GM23338 (cell line): ENCODE results near the gene KCNMB2. TPM values are rescaled to one million over a fixed set of nuclear protein-coding genes. Genes with fewer than 3 reads are reported as not detected.
"Not testable (repeated sequence)": the region's sequence is repeated elsewhere in the genome, so short reads cannot be mapped to it uniquely, and the experiment has no call there.

Source experiments
- ATAC-seq: fragments of 200-7000 bp; cut with Tn5 transposase; 3 replicates; pipeline ENCODE4 v1.9.1; 2020
- DNase-seq: peaks from one replicate; pipeline ENCODE4 v3.0.0-alpha.2; 2015; ENCODE audit warnings: low spot score
- H2AFZ ChIP-seq: fragments of 200-600 bp; sonication (generic); 2 replicates; pipeline ENCODE4 v1.8.0; 2016; ENCODE audit warnings: antibody characterized with exemption, mild to moderate bottlenecking, moderate library complexity
- H3F3A ChIP-seq: fragments of 200-600 bp; sonication (generic); replicated peaks from 2 replicates; pipeline ENCODE4 v1.8.0; 2017; ENCODE audit warnings: antibody characterized with exemption, mixed run types, low read depth
- H3K27ac ChIP-seq: fragments of 200-600 bp; sonication (generic); 2 replicates; pipeline ENCODE4 v1.6.1; 2016; ENCODE audit warnings: low read depth
- H3K27me3 ChIP-seq: fragments of 200-600 bp; sonication (generic); 2 replicates; pipeline ENCODE4 v1.8.0; 2016; ENCODE audit warnings: mild to moderate bottlenecking, mixed run types, moderate library complexity; ENCODE audit not compliant: insufficient read depth
- H3K36me3 ChIP-seq: fragments of 200-600 bp; sonication (generic); 2 replicates; pipeline ENCODE4 v1.8.0; 2016; ENCODE audit warnings: mild to moderate bottlenecking; ENCODE audit not compliant: insufficient read depth
- H3K4me1 ChIP-seq: fragments of 200-600 bp; sonication (generic); 2 replicates; pipeline ENCODE4 v1.8.0; 2016; ENCODE audit warnings: mild to moderate bottlenecking, moderate library complexity; ENCODE audit not compliant: insufficient read depth
- H3K4me2 ChIP-seq: fragments of 200-600 bp; sonication (generic); 2 replicates; pipeline ENCODE4 v1.7.1; 2017; ENCODE audit warnings: mixed run types
- H3K4me3 ChIP-seq: fragments of 200-600 bp; sonication (generic); 2 replicates; pipeline ENCODE4 v1.6.1; 2016; ENCODE audit warnings: mixed run types
- H3K79me2 ChIP-seq: fragments of 200-600 bp; sonication (generic); replicated peaks from 2 replicates; pipeline ENCODE4 v1.8.0; 2017; ENCODE audit warnings: mild to moderate bottlenecking; ENCODE audit not compliant: insufficient read depth
- H3K9me2 ChIP-seq: fragments of 200-600 bp; sonication (generic); 2 replicates; pipeline ENCODE4 v1.8.0; 2017; ENCODE audit not compliant: insufficient read depth
- H4K20me1 ChIP-seq: fragments of 200-600 bp; sonication (generic); replicated peaks from 2 replicates; pipeline ENCODE4 v1.8.0; 2017; ENCODE audit warnings: mild to moderate bottlenecking; ENCODE audit not compliant: insufficient read depth
- H3K27ac Mint-ChIP-seq: 2 replicates; pipeline ENCODE4 v1.8.0; 2020; ENCODE audit warnings: inconsistent platforms, mild to moderate bottlenecking, moderate library complexity, mixed read lengths
- H3K27me3 Mint-ChIP-seq: 3 replicates; pipeline ENCODE4 v1.8.0; 2022; ENCODE audit warnings: low read depth, mild to moderate bottlenecking, moderate library complexity, mixed read lengths, inconsistent platforms; ENCODE audit not compliant: insufficient read depth, poor library complexity
- H3K36me3 Mint-ChIP-seq: 3 replicates; pipeline ENCODE4 v1.8.0; 2021; ENCODE audit warnings: low read depth, mild to moderate bottlenecking, inconsistent platforms, moderate library complexity, mixed read lengths
- H3K4me1 Mint-ChIP-seq: 3 replicates; pipeline ENCODE4 v1.8.0; 2020; ENCODE audit warnings: mild to moderate bottlenecking, inconsistent platforms, mixed read lengths
- H3K4me3 Mint-ChIP-seq: 3 replicates; pipeline ENCODE4 v1.8.0; 2021; ENCODE audit warnings: moderate library complexity, mild to moderate bottlenecking, inconsistent platforms, mixed read lengths
- H3K9me3 Mint-ChIP-seq: 3 replicates; pipeline ENCODE4 v1.8.0; 2020; ENCODE audit warnings: moderate library complexity, mild to moderate bottlenecking, inconsistent platforms, mixed read lengths
- CREB1 ChIP-seq: fragments of 250-450 bp; sonication (Bioruptor Pico); IDR thresholded peaks from 2 replicates; pipeline ENCODE4 v1.5.0; 2020; ENCODE audit warnings: low read depth, mild to moderate bottlenecking, moderate library complexity
- EZH2phosphoT487 ChIP-seq: fragments of 200-600 bp; sonication (generic); IDR thresholded peaks from one replicate; pipeline ENCODE4 v1.8.1; 2018; ENCODE audit warnings: antibody characterized with exemption; ENCODE audit not compliant: unreplicated experiment
- NANOG ChIP-seq: IDR thresholded peaks from 2 replicates; pipeline ENCODE4 v1.6.1; 2016; ENCODE audit warnings: antibody characterized with exemption, borderline replicate concordance
- POLR2AphosphoS5 ChIP-seq: IDR thresholded peaks from 2 replicates; pipeline ENCODE4 v1.6.1; 2016; ENCODE audit warnings: antibody characterized with exemption, low read depth
- ZNF114 ChIP-seq: fragments of 250-450 bp; sonication (Bioruptor Pico); IDR thresholded peaks from 2 replicates; pipeline ENCODE4 v1.5.0; 2020; ENCODE audit warnings: mild to moderate bottlenecking, moderate library complexity
- ZNF331 ChIP-seq: fragments of 250-450 bp; sonication (Bioruptor Pico); IDR thresholded peaks from 2 replicates; pipeline ENCODE4 v1.5.0; 2020; ENCODE audit warnings: low read depth, mild to moderate bottlenecking, moderate library complexity
- polyA plus RNA-seq: library from polyadenylated mRNA; unstranded; fragments of >200 nt; fragmentation: Nextera tagmentation; extraction: Ambion mirVana; gene quantifications from 2 replicates; pipeline ENCODE4 v1.2.1, GENCODE V29; 2016
- total RNA-seq: library from RNA; depleted of rRNA; stranded (reverse); fragments of >200 nt; shearing (Covaris generic); gene quantifications from 2 replicates; pipeline ENCODE4 v1.2.3, GENCODE V29; 2014
- TF ChIP-seq, protein P1 (sequence below): fragments of 250-450 bp; sonication (Bioruptor Pico); IDR thresholded peaks from 2 replicates; pipeline ENCODE4 v1.5.0; 2020; ENCODE audit warnings: mild to moderate bottlenecking, moderate library complexity
- TF ChIP-seq, protein P2 (sequence below): IDR thresholded peaks from 2 replicates; pipeline ENCODE4 v1.6.1; 2016; ENCODE audit warnings: antibody characterized with exemption
- TF ChIP-seq, protein P3 (sequence below), 2 experiments: fragments of 200-600 bp in 1 of 2; sonication (generic) in 1 of 2; conservative IDR thresholded peaks; 2 replicates each; pipeline versions ENCODE4 v1.5.1 to v1.6.1; 2016 to 2017; ENCODE audit warnings: antibody characterized with exemption in 2 of 2, low read depth in 2 of 2, mild to moderate bottlenecking in 2 of 2, moderate library complexity in 1 of 2

The KCNMB2 gene
- total and polyA plus RNA-seq, 2 experiments from 2014 or later = 0.53 TPM; not detected in 1

DNA sequence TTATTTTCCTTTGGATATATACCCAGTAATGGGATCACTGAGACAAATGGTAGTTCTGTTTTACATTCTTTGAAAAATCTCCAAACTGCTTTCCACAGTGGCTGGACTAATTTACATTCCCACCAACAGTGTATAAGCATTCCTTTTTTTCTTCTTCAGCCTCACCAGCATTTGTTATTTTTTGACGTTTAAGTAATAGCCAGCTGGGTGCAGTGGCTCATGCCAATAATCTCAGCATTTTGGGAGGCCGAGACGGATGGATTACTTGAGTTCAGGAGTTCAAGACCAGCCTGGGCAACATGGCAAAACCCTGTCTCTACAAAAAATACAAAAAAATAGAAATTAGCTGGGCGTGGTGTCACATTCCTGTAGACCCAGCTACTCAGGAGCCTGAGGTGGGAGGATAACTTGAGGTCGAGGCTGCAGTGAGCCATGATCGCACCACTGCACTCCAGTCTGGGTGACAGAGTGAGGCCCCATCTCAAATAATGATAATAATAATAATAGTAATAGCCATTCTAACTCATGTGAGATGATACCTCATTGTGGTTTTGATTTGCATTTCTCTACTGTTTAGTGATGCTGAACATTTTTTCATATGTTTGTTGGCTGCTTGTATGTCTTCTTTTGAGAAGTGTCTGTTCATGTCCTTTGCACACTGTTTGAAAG lies 21.0 kb upstream of the KCNMB2 start:
- H3K9me3 Mint-ChIP-seq, H3K36me3 Mint-ChIP-seq, H3K27me3 ChIP-seq, H2AFZ ChIP-seq, H3F3A ChIP-seq, DNase-seq, H3K36me3 ChIP-seq, H3K4me3 ChIP-seq, H3K4me1 Mint-ChIP-seq, H3K27me3 Mint-ChIP-seq, H3K27ac Mint-ChIP-seq, H3K9me2 ChIP-seq, ATAC-seq, H3K4me3 Mint-ChIP-seq, H3K27ac ChIP-seq, H3K4me1 ChIP-seq, H3K79me2 ChIP-seq, H4K20me1 ChIP-seq, H3K4me2 ChIP-seq: not testable (repeated sequence)

DNA sequence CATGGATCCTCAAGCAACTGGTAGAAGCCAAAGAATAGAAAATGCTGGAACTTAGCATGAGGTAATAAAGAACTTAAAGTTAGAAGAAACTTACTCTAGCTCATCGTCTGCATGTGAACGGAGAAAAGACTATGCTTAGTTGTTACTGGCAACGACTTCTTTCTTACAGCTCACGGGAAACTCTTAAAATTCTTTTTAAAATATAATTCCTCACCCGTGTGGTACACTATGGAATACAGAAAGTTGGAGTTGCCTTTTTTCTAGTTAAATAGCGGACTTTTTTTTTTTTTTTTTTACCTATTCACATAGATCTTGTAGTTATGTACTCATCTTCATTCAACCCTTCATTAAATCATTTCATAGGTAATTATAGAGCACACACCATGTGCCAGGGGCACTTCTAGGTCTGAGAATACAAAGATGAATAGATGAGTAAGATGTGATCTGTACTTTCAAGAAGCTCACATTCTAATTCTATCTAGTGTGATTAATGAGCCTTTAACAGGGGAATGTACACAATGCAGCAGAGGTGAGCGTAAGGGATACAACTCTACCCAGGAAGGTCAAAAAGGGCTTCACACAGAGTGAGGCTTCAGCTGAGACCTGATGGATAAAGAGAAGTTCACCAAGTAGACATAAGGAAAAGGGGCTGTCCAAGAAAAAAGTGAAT lies 18.4 kb upstream of the KCNMB2 start:
- no peak overlapping the region for H3K4me3 Mint-ChIP-seq
- H3K27ac Mint-ChIP-seq = peak overlapping the region; percentile 19; the same call in 1 of the 2 replicates
- H3K27me3 ChIP-seq = no peaks in the 10 kb centered on the region
- no peaks in the 10 kb centered on the region for H4K20me1 ChIP-seq
- no peaks in the 10 kb centered on the region for H3K9me3 Mint-ChIP-seq
- H3K4me3 ChIP-seq = no peak overlapping the region
- no peak overlapping the region for H3K4me2 ChIP-seq
- no peaks in the 10 kb centered on the region for H3F3A ChIP-seq
- H3K27ac ChIP-seq = no peak overlapping the region
- 0 out of 2 replicates have a peak, but pooled peaks cover 4% of the 10 kb centered on the region for H3K9me2 ChIP-seq
- DNase-seq = no peak
- no peak for ATAC-seq
- H2AFZ ChIP-seq = no peak overlapping the region
- H3K27me3 Mint-ChIP-seq = no peaks in the 10 kb centered on the region
- no peaks in the 10 kb centered on the region for H3K36me3 ChIP-seq
- H3K4me1 Mint-ChIP-seq = no peaks in the 10 kb centered on the region
- H3K36me3 Mint-ChIP-seq = no peaks in the 10 kb centered on the region
- no peaks in the 10 kb centered on the region for H3K79me2 ChIP-seq
- no peaks in the 10 kb centered on the region for H3K4me1 ChIP-seq
- TF ChIP-seq ZNF331 (CRISPR knock-in tag) (no peak), CREB1 (CRISPR knock-in tag) (no peak), NANOG (no peak), EZH2phosphoT487 (no peak), ZNF114 (CRISPR knock-in tag) (no peak), POLR2AphosphoS5 (no peak)
- TF ChIP-seq, protein P1, sequence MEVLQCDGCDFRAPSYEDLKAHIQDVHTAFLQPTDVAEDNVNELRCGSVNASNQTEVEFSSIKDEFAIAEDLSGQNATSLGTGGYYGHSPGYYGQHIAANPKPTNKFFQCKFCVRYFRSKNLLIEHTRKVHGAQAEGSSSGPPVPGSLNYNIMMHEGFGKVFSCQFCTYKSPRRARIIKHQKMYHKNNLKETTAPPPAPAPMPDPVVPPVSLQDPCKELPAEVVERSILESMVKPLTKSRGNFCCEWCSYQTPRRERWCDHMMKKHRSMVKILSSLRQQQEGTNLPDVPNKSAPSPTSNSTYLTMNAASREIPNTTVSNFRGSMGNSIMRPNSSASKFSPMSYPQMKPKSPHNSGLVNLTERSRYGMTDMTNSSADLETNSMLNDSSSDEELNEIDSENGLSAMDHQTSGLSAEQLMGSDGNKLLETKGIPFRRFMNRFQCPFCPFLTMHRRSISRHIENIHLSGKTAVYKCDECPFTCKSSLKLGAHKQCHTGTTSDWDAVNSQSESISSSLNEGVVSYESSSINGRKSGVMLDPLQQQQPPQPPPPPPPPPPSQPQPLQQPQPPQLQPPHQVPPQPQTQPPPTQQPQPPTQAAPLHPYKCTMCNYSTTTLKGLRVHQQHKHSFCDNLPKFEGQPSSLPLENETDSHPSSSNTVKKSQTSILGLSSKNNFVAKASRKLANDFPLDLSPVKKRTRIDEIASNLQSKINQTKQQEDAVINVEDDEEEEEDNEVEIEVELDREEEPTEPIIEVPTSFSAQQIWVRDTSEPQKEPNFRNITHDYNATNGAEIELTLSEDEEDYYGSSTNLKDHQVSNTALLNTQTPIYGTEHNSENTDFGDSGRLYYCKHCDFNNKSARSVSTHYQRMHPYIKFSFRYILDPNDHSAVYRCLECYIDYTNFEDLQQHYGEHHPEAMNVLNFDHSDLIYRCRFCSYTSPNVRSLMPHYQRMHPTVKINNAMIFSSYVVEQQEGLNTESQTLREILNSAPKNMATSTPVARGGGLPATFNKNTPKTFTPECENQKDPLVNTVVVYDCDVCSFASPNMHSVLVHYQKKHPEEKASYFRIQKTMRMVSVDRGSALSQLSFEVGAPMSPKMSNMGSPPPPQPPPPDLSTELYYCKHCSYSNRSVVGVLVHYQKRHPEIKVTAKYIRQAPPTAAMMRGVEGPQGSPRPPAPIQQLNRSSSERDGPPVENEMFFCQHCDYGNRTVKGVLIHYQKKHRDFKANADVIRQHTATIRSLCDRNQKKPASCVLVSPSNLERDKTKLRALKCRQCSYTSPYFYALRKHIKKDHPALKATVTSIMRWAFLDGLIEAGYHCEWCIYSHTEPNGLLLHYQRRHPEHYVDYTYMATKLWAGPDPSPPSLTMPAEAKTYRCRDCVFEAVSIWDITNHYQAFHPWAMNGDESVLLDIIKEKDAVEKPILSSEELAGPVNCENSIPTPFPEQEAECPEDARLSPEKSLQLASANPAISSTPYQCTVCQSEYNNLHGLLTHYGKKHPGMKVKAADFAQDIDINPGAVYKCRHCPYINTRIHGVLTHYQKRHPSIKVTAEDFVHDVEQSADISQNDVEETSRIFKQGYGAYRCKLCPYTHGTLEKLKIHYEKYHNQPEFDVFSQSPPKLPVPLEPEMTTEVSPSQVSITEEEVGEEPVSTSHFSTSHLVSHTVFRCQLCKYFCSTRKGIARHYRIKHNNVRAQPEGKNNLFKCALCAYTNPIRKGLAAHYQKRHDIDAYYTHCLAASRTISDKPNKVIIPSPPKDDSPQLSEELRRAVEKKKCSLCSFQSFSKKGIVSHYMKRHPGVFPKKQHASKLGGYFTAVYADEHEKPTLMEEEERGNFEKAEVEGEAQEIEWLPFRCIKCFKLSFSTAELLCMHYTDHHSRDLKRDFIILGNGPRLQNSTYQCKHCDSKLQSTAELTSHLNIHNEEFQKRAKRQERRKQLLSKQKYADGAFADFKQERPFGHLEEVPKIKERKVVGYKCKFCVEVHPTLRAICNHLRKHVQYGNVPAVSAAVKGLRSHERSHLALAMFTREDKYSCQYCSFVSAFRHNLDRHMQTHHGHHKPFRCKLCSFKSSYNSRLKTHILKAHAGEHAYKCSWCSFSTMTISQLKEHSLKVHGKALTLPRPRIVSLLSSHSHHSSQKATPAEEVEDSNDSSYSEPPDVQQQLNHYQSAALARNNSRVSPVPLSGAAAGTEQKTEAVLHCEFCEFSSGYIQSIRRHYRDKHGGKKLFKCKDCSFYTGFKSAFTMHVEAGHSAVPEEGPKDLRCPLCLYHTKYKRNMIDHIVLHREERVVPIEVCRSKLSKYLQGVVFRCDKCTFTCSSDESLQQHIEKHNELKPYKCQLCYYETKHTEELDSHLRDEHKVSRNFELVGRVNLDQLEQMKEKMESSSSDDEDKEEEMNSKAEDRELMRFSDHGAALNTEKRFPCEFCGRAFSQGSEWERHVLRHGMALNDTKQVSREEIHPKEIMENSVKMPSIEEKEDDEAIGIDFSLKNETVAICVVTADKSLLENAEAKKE (CRISPR knock-in tag) = no peak
- TF ChIP-seq, protein P2, sequence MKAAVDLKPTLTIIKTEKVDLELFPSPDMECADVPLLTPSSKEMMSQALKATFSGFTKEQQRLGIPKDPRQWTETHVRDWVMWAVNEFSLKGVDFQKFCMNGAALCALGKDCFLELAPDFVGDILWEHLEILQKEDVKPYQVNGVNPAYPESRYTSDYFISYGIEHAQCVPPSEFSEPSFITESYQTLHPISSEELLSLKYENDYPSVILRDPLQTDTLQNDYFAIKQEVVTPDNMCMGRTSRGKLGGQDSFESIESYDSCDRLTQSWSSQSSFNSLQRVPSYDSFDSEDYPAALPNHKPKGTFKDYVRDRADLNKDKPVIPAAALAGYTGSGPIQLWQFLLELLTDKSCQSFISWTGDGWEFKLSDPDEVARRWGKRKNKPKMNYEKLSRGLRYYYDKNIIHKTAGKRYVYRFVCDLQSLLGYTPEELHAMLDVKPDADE = no peak
- TF ChIP-seq, protein P3, sequence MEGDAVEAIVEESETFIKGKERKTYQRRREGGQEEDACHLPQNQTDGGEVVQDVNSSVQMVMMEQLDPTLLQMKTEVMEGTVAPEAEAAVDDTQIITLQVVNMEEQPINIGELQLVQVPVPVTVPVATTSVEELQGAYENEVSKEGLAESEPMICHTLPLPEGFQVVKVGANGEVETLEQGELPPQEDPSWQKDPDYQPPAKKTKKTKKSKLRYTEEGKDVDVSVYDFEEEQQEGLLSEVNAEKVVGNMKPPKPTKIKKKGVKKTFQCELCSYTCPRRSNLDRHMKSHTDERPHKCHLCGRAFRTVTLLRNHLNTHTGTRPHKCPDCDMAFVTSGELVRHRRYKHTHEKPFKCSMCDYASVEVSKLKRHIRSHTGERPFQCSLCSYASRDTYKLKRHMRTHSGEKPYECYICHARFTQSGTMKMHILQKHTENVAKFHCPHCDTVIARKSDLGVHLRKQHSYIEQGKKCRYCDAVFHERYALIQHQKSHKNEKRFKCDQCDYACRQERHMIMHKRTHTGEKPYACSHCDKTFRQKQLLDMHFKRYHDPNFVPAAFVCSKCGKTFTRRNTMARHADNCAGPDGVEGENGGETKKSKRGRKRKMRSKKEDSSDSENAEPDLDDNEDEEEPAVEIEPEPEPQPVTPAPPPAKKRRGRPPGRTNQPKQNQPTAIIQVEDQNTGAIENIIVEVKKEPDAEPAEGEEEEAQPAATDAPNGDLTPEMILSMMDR (conservative IDR thresholded peaks at IDR 0.05; ENCODE audit: low read depth in 2 of 2) = no peak
